Measurements from ENCODE around the gene RAB3GAP2.
"Not testable (repeated sequence)": the region's sequence is repeated elsewhere in the genome, so short reads cannot be mapped to it uniquely, and the experiment has no call there.

The RAB3GAP2 gene

GRCh38 chr1:220112600-220112999 is 159.7 kb downstream of the RAB3GAP2 start:
- H3K27ac Mint-ChIP-seq; intact Hi-C loops (cut with micrococcal nuclease); H3K27me3 Mint-ChIP-seq; H3K9me3 Mint-ChIP-seq; H3K4me3 Mint-ChIP-seq; H3K4me1 Mint-ChIP-seq (ENCODE audit: low read depth): not testable (repeated sequence)
- H3K36me3 Mint-ChIP-seq (ENCODE audit: low read depth) = peaks cover 92% of the 10 kb centered on the region

GRCh38 chr1:220110473-220110872 is 161.8 kb downstream of the RAB3GAP2 start:
- intact Hi-C loops (cut with micrococcal nuclease); H3K9me3 Mint-ChIP-seq; H3K27ac Mint-ChIP-seq; H3K4me1 Mint-ChIP-seq (ENCODE audit: low read depth); H3K4me3 Mint-ChIP-seq; H3K27me3 Mint-ChIP-seq: not testable (repeated sequence)
- H3K36me3 Mint-ChIP-seq (ENCODE audit: low read depth) = peaks cover 93% of the 10 kb centered on the region

- H3K36me3 Mint-ChIP-seq (ENCODE audit: low read depth) = peaks cover 75% of the 10 kb centered on the region
Observed at GRCh38 chr1:220099826-220100225, 172.4 kb downstream of the RAB3GAP2 start.

More at GRCh38 chr1:220099826-220100225, 172.4 kb downstream of the RAB3GAP2 start:
- Mint-ChIP-seq H3K4me3 (no peak overlapping the region), H3K4me1 (ENCODE audit: low read depth) (peaks cover 12% of the 10 kb centered on the region), H3K27me3 (no peaks in the 10 kb centered on the region), H3K27ac (no peak overlapping the region), H3K9me3 (no peaks in the 10 kb centered on the region)
- intact Hi-C loops (cut with micrococcal nuclease) = no loop called here
